NCI-H2227 treated with DMSO at 0.1 percent for 48 hours (cell line): ENCODE results near the gene MFSD8.
"Not testable (repeated sequence)": the region's sequence is repeated elsewhere in the genome, so short reads cannot be mapped to it uniquely, and the experiment has no call there.

Experiments used
- DNase-seq: peaks from one replicate; lab custom pipeline; 2025; lab: John Stamatoyannopoulos, UW

Gene MFSD8

DNA sequence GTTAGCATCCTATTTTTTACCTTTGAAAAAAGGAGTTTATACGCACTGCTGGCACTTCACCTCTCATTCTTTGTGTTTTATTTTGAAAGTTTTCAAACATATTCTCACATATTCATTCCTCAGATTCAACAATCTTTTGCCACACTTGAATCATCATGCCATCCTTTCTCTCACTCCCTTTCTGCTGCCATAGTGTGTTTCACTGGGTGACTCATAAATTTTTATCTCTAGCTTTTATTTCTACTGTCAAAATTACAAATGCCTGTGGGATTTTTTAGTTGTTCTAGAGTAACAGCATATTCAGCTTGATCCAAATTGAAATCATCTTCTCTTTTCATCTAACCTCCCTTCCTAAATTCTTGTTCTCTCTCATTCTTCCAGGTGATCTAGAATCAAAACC is 28.0 kb downstream of the MFSD8 start:
- DNase-seq: no peak

DNA sequence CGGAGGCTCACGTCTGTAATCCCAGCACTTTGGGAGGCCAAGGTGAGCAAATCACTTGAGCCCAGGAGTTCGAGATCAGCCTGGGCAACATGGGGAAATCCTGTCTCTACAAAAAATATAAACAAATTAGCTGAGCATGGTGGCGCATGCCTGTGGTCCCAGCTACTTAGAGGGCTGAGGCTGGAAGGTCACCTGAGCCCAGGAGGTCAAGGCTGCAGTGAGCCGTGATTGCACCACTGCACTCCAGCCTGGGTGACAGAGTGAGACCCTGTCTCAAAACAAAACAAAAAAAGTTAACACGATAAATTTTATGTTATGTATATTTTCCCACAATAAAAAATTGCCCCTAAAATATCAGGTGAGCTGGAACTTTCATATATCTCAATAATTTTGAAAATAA is 33.1 kb downstream of the MFSD8 start:
- DNase-seq: not testable (repeated sequence)

DNA sequence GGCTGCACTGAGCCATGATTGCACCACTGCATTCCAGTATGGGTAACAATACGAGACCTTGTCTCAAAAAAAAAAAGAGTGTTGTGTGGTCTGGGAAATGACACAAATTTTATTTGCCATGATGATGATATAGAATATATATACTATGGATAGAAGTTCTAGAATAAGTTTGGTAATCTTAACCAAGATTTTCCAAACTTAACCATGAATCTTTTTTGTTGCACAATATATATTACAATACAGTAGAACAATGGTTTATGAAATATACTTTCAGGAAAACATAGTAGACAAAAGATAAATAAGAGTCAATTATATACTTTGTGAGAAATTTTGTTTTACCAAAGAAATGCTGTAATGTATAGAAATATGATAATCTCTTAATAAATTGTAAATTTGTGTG is 34.8 kb downstream of the MFSD8 start:
- no peak for DNase-seq

DNA sequence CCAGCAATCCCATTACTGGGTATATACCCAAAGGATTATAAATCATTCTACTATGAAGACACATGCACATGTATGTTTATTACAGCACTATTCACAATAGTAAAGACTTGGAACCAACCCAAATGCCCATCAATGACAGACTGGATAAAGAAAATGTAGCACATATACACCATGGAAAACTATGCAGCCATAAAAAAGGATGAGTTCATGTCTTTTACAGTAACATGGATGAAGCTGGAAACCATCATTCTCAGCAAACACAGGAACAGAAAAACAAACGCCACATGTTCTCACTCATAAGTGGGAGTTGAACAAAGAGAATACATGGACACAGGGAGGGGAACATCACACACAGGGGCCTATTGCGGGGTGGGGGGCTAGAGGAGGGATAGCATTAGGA is 39.3 kb downstream of the MFSD8 start:
- not testable (repeated sequence) for DNase-seq

DNA sequence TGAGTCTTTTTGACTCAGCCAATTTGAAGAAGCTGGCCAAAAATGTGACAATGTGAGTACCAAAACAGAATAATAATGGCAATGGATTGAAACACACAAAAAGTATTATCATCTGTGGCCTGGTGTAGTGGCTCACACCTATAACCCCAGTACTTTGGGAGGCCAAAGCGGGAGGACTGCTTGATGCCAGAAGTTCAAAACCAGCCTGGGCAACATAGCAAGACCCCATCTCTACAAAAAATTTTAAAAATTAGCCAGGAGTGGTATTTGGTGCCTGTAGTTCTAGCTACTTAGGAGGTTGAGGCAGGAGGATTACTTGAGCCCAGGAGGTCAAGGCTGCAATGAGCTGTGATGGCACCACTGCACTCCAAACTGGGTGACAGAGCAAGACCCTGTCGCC is 42.7 kb downstream of the MFSD8 start:
- DNase-seq: no peak

DNA sequence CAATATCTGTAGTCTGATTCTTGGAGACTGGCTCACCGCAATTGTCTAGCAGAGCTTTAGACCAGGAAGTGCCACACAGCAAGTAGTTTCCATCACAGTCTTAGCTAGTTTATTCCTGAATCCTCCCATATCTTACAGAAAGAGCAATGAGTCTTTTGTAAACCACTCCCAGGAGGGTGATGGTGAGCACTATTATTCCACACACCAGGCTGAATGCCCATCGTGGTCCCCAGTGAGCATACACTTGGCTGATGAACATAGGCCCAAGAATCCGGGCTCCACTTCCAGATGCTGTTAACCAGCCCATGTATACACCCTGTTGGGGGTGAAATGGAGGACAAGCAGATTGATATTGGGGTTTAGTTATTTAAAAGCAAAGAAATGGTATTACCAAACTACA is 44.5 kb downstream of the MFSD8 start:
- no peak for DNase-seq

DNA sequence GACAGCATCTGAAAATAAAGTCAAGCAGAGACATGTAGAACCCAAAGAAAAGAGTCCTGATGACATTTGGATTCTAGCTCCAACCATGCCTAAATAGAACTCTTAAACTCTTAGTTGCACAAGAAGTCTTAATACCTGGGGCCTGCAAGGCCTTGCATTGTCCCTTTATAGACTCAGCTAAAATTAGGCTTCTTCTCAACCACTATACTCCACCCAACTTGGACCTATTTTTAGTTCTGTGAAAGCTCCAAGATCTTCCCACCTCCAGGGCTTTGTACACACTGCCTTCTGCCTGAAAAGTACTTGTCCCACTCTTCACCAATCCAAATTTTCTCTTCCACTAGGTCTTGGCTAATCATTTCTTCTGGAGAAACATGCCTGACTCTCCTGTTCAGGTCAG is 47.8 kb downstream of the MFSD8 start:
- no peak for DNase-seq

DNA sequence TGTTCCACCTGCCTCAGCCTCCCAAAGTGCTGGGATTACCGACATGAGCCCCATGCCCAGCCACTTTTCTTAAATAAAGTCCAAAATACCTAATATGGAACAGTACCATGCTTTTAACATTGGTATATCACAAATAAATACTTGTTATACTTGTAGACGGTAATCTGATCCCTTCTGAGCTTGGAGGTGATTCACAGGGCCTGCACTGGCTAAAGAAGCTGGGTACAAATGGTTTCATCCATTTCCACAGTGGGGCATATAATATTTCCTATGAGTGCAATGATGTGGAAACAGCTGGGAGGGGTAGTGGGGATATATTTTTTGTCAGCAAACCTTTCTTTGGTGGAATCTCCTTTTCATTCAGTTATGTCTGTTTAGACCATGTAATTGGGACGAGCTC is 48.5 kb downstream of the MFSD8 start:
- no peak for DNase-seq

DNA sequence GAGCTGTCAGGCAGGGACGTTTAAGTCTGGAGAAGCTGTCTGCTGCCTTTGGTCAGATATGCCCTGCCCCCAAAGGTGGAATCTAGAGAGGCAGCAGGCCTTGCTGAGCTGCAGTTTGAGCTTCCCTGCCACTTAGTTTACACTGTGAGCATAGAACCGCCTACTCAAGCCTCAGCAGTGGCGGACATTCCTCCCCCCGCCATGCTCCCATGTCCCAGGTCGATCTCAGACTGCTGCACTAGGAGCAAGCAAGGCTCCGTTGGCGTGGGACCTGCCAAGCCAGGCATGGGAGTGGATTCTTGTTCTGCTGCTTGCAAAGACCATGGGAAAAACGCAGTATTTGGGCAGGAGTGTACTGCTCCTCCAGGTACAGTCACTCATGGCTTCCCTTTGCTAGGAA is 59.9 kb downstream of the MFSD8 start:
- DNase-seq: no peak

DNA sequence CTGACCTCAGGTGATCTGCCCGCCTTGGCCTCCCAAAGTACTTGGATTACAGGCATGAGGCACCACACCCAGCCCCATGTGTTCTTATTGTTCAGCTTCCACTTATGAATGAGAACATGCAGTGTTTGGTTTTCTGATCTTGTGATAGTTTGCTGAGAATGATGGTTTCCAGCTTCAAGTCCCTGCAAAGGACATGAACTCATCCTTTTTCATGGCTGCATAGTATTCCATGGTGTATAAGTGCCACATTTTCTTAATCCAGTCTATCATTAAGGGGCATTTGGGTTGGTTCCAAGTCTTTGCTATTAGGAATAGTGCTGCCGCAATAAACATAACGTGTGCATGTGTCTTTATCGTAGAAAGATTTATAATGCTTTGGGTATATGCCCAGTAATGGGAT is 65.3 kb downstream of the MFSD8 start:
- not testable (repeated sequence) for DNase-seq

DNA sequence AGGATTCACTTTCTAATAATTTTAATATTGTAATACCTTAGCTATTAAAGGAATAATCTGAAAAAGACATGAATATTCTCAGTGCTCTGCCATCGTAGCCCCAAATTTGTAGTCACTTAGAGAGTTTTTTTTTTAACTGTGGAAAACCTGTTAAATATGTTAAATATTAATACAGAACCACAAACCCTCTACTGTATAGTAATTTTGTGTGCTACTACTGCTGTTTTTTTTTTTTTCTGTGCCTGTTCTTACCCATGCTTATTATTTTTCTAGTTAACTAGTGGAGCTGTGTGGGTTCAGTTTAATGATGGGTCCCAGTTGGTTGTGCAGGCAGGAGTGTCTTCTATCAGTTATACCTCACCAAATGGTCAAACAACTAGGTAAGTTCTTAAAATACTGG is 68.4 kb downstream of the MFSD8 start:
- DNase-seq: no peak

DNA sequence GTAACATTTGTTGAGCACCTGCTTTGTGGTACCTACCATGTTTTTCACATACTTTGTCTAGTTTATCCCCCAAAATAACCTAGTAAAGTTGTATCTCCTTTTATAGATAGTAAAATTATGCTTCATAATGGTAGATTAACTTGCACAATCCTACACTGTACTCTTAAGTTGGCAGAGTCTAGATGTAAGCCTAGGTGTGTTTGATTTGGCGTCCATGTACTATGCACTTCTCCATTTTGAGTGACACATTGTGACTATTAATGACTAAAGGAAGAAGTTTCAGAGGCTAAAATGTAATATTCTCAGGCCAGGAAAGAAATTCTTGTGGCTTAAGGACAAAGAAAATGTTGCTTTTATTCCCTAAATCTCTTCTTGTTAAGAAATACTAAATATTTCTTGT is 68.9 kb downstream of the MFSD8 start:
- DNase-seq: no peak

DNA sequence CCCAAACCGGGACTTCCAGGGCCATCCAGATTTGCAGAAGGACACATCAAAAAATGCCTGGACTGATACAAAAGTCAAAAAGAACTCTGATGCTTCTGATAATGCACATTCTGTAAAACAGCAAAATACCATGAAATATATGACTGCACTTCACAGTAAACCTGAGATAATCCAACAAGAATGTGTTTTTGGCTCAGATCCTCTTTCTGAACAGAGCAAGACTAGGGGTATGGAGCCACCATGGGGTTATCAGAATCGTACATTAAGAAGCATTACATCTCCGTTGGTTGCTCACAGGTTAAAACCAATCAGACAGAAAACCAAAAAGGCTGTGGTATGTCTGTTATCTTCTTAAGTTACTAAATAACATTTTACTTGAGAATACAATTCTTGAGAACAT is 75.1 kb downstream of the MFSD8 start:
- DNase-seq: no peak

DNA sequence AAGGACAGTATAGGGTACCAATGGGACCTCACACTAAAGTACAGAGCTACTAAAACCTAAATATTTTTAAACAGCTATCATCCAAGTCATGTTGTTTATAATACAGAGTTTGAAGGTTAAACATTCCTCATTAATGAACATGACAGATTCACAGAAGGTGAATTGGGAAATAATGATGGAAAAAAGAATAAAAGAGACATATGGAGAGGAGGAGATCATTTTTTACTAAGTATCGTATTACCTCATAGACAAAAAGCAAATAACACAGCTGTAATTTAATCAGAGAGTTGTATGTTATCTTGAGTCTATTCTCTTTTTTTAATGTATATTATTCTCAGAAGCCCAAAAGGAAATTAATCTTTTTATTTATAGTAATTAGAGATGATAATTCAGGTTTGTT is 76.4 kb downstream of the MFSD8 start:
- DNase-seq: no peak

DNA sequence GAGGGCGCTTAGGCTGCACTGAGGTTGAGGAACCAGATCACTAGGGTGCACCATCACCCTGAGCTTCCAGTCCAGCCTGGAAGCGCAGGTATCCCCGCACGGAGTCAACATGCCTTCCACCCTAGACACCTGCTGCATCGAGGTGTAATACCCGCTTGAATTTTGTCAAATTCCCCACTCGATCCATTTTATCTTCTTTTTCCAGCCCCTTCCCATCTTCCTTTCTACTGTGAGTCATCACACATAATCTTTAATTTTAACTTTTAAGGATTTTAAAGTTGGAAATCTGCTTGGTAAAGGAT is 83.5 kb downstream of the MFSD8 start:
- no peak for DNase-seq

DNA sequence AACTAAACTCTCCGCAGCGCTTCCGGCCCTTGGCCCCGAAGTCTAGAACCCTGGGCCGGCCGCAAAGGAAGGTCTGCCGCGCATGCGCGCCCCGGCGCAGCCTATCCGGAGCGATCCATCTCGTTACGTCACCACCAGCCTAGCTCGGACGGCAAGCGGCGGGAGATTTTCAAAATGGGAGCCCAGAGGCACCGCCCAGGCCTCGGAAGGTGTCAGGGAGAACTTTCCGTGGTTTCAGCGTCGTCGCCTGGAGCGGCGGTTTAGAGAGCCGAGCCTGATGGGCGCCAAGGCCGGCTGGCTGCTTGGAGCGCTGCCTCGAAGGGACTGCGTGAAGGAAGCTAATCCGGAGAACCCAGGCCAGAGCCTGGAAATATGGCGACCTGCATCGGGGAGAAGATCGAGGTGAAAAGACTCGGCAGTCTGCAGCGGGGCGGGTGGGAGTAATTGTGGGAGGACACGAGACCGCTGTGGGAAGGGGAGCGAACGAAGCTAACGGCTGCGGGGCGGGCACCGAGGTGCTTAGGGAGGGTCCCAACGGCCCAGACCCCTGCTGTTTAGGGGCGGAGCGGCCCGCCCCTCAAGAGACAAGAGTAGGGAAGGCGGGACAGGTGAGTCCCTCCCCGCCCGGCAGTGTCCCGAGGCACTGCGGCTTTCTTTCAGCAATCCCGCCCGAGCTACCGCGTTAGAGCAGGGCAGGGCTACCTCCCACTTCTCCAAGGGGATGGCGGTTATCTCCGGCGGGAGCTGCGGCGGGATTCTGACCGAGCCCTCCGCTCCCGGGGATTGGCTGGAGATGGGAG is 84.0 kb downstream of the MFSD8 start, which contains the start of gene PLK4:
Gene PLK4 (plus strand): TSS at position 131 of the 800 bp plus-strand sequence. CDS start 242 bp downstream, at position 373.
- DNase-seq: peak; percentile 91

DNA sequence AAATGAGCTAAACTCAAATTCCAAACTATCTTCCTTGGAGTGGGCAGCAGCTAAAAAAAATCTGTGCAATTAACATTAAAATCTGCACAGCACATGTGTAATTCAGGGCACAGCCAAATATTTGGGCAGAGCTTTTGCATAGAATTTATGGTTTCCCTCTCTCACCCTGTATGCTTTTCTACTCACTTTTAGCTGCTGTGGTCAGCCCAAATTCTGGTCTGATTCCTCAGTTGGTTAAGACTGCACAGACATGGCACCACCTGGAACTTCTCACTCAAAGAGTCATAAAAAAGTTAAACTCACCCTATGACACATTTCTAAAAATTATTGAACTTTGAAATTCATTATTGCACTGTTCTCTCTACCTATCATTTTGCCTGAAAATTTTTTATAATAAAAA is 89.2 kb downstream of the MFSD8 start:
- no peak for DNase-seq

DNA sequence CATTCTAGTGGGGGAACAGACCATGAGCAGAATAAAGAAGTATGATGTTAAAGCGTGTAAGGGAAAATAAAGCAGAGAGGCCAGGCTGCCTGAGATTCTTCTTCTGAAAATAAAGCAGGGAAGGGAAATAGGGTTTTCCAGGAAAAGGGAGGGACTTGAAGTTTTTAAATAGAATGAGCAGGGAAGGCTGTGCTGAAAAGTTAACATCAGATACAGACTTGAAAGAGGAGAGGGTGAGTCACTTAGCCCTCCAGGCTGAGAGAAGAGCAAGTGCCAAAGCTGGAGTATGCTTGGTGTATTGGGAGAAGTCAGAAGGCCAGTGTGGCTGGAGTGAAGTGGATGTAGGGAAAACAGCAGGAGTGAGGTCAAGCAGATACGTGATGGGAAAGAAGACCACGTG is 94.3 kb downstream of the MFSD8 start:
- DNase-seq: no peak

DNA sequence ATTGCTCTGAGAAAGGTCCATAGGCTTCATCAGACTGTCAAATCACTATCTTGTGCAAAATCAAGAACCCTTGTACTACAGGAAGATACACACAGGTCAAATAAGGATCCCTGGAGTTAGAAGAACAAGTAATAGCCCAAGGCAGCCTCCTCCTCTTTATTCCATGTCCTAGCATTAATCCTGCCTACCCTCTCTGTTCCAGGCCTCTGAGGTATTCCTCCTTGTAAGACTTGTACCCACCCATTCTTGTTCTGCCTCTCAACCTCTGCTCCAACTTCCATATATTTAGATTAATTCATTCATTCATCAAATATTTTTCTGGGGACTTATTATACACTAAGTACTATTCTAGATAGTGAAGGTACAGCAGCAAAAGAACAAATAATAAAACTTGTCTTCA is 94.7 kb downstream of the MFSD8 start:
- DNase-seq: no peak

DNA sequence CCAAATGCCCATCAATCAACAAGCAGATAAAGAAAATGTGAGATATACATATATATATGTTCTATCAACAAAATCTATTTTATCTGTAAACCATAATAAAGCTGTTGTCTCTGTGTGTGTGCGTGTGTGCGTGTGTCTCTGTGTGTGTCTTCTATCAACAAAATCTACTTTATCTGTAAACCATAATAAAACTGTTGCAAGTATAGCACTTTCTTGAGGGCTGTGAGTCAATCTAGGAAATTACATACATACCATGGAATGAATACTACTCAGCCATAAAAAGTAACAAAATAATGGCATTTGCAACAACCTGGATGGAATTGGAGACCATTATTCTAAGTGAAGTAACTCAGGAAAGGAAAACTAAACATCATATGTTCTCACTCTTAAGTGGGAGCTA is 96.8 kb downstream of the MFSD8 start:
- no peak for DNase-seq
